Lung (tissue), 12 donors: ENCODE results near the gene PARPBP. TPM values are rescaled to one million over a fixed set of nuclear protein-coding genes. Genes with fewer than 3 reads are reported as not detected.

Experiments used
- ATAC-seq: fragments of 200-7000 bp; cut with Tn5 transposase; one replicate; pipeline ENCODE4 v1.9.1; 2020; ENCODE audit warnings: moderate number of reproducible peaks; ENCODE audit not compliant: insufficient read depth, low FRiP score
- DNase-seq, 3 donors: peaks; one replicate each; pipeline ENCODE4 v3.0.0-alpha.2; 2013 to 2017
- H3K27ac ChIP-seq, 2 donors: one replicate each; pipeline ENCODE4 v1.5.1; 2013; ENCODE audit warnings: mild to moderate bottlenecking in 2 of 2, moderate library complexity in 2 of 2, control low read depth in 1 of 2, inconsistent platforms in 1 of 2, low read depth in 1 of 2, low read length in 1 of 2
- H3K27me3 ChIP-seq, 3 donors: one replicate each; pipeline ENCODE4 v1.5.1; 2013; ENCODE audit warnings: low read length in 2 of 3; ENCODE audit not compliant: control insufficient read depth in 3 of 3, insufficient read depth in 3 of 3
- H3K36me3 ChIP-seq, 4 donors: one replicate each; pipeline ENCODE4 v1.5.1; 2013; ENCODE audit warnings: low read length in 4 of 4, mild to moderate bottlenecking in 1 of 4, moderate library complexity in 1 of 4; ENCODE audit not compliant: control insufficient read depth in 4 of 4, insufficient read depth in 4 of 4
- H3K4me1 ChIP-seq, 5 donors: one replicate each; pipeline ENCODE4 v1.5.1; 2013; ENCODE audit warnings: low read length in 5 of 5, mild to moderate bottlenecking in 2 of 5, moderate library complexity in 1 of 5; ENCODE audit not compliant: control insufficient read depth in 5 of 5, insufficient read depth in 5 of 5
- H3K4me3 ChIP-seq: one replicate; pipeline ENCODE4 v1.5.1; 2013; ENCODE audit warnings: mild to moderate bottlenecking, control low read depth, moderate library complexity
- H3K9ac ChIP-seq, 2 donors: one replicate each; pipeline ENCODE4 v1.5.1; 2013; ENCODE audit warnings: low read length in 2 of 2, control low read depth in 1 of 2; ENCODE audit not compliant: insufficient read depth in 1 of 2
- H3K9me3 ChIP-seq, 4 donors: one replicate each; pipeline ENCODE4 v1.5.1; 2013; ENCODE audit warnings: low read length in 3 of 4, mild to moderate bottlenecking in 1 of 4, moderate library complexity in 1 of 4; ENCODE audit not compliant: control insufficient read depth in 4 of 4, insufficient read depth in 3 of 4
- WGBS, 2 donors: extraction: QIAGEN DNeasy Blood & Tissue Kit; methylation state at CpG; one replicate each; pipeline ENCODE4 v1.1.7; 2013; 5-methylcytosine and 5-hydroxymethylcytosine counted together
- polyA plus RNA-seq, 2 donors: library from polyadenylated mRNA; stranded (reverse); fragments of 200-250 nt; gene quantifications; one replicate each; pipeline ENCODE4 v1.2.1, GENCODE V29; 2013
- total RNA-seq, 2 donors: library from RNA; depleted of rRNA in 1 of 2; stranded (reverse); fragments of >200 nt in 1 of 2; gene quantifications; one replicate each; pipeline ENCODE4 v1.2.1, GENCODE V29; 2014 to 2021
- TF ChIP-seq, protein P1 (sequence below): IDR thresholded peaks from 2 replicates; pipeline ENCODE4 v1.5.1; 2012; ENCODE audit warnings: mild to moderate bottlenecking; ENCODE audit errors: control extremely low read depth, extremely low read depth
- donor health status: control.
- donor health status: control.
- donor health status: Bipolar disorder and iron deficiency.
- donor health status: healthy.
- donor health status: DM: yes; HTN: yes; CAD: no.

The PARPBP gene
- total and polyA plus RNA-seq, 4 donors = 1.2 to 6.1 (median 1.6) TPM

DNA sequence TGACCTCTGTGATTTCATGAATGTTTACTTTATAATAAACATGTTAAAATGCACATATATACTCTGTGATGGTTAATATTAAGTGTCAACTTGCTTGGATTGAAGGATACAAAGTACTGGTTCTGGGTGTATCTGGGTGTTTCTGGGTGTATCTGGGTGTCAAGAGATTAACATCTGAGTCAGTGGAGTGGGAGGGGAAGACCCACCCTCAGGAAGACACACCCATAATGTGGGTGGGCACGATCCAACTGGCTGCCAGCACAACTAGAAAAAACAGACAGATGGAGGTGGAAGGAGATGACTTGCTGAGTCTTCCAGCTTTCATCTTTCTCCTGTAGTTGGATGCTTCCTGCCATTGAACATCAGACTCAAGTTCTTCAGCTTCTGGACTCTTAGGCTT is 12.0 kb upstream of the PARPBP start:
- H3K4me1 ChIP-seq = no peaks in the 10 kb centered on the region
- peaks cover 0 to 1% (median 0%) of the 10 kb centered on the region in 4 donors for H3K9me3 ChIP-seq
- no peak for ATAC-seq
- no peak overlapping the region for H3K4me3 ChIP-seq
- TF ChIP-seq, protein P1, sequence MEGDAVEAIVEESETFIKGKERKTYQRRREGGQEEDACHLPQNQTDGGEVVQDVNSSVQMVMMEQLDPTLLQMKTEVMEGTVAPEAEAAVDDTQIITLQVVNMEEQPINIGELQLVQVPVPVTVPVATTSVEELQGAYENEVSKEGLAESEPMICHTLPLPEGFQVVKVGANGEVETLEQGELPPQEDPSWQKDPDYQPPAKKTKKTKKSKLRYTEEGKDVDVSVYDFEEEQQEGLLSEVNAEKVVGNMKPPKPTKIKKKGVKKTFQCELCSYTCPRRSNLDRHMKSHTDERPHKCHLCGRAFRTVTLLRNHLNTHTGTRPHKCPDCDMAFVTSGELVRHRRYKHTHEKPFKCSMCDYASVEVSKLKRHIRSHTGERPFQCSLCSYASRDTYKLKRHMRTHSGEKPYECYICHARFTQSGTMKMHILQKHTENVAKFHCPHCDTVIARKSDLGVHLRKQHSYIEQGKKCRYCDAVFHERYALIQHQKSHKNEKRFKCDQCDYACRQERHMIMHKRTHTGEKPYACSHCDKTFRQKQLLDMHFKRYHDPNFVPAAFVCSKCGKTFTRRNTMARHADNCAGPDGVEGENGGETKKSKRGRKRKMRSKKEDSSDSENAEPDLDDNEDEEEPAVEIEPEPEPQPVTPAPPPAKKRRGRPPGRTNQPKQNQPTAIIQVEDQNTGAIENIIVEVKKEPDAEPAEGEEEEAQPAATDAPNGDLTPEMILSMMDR = no peak
- H3K27ac ChIP-seq = no peak overlapping the region
- DNase-seq = no peak
- peaks cover 6 to 29% (median 13%) of the 10 kb centered on the region in 4 donors for H3K36me3 ChIP-seq
- WGBS, 2 donors = 64 to 96% methylated on average over 1 of the region's 1 CpG
- no peaks in the 10 kb centered on the region for H3K27me3 ChIP-seq
- no peak overlapping the region for H3K9ac ChIP-seq

GRCh38 chr12:102110782-102111181 is 9.2 kb upstream of the PARPBP start:
- H3K4me3 ChIP-seq = no peak overlapping the region
- ATAC-seq (no peak), DNase-seq (no peak)
- no peaks in the 10 kb centered on the region for H3K4me1 ChIP-seq
- H3K9me3 ChIP-seq = no peaks in the 10 kb centered on the region
- TF ChIP-seq, protein P1 = no peak
- no peaks in the 10 kb centered on the region for H3K27me3 ChIP-seq
- no peak overlapping the region for H3K9ac ChIP-seq
- H3K27ac ChIP-seq = no peak overlapping the region
- peaks cover 6 to 29% (median 14%) of the 10 kb centered on the region in 4 donors for H3K36me3 ChIP-seq

DNA sequence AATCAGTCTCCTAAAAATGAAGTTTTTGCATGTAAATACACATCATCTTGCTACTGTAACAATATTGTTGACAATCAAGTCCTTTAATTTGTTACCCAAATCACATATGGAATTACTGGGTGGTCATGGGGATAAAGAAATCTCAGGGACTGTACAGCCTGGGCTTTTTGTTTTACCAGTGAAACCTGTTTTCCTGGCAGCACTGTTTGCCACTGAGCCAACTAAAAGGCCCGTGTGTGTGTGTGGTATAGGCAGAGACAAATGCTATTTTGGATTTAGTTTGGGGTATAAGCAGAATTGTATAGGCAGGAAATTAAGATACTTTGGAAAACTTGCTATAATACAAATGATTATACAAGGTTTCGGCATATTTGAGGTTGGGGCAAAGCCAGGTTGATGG is 5.8 kb upstream of the PARPBP start:
- Histone ChIP-seq H3K9me3 (no peaks in the 10 kb centered on the region), H3K4me3 (no peak overlapping the region), H3K27me3 (no peaks in the 10 kb centered on the region), H3K9ac (no peak overlapping the region), H3K27ac (no peak overlapping the region), H3K4me1 (peaks cover 0 to 4% (median 0%) of the 10 kb centered on the region in 5 donors), H3K36me3 (peaks cover 0 to 21% (median 12%) of the 10 kb centered on the region in 4 donors)
- TF ChIP-seq, protein P1 = no peak
- ATAC-seq (no peak), DNase-seq (no peak)
- 84 to 95% methylated on average over 2 of the region's 2 CpGs for WGBS, 2 donors

DNA sequence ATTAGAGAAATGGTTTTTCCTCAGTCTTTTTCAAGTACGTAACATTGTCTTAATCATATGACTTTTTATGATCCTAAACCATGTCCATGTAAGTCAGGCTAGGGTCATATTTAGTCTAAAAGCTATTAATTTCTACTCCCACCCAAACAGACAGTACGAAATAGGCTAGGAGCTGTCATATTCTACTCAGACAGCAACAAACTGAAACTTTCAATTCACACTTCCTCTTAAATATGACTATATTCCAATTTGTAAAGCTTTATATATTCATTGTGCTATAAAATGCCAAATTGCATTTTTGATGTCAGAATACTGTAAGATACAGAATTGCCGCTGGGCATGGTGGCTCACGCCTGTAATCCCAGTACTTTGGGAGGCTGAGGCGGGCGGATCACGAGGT is 3.6 kb upstream of the PARPBP start:
- Histone ChIP-seq H3K27me3 (no peaks in the 10 kb centered on the region), H3K4me3 (no peak overlapping the region), H3K4me1 (peaks cover 0 to 10% (median 3%) of the 10 kb centered on the region in 5 donors), H3K9me3 (no peaks in the 10 kb centered on the region), H3K9ac (no peak overlapping the region), H3K27ac (no peak overlapping the region), H3K36me3 (peaks cover 0 to 12% (median 6%) of the 10 kb centered on the region in 4 donors)
- 93 to 95% methylated on average over 7 of the region's 7 CpGs for WGBS, 2 donors
- DNase-seq (no peak), ATAC-seq (no peak)
- TF ChIP-seq, protein P1 = no peak
